Activated CD4-positive, alpha-beta T cell treated with anti-CD3 and anti-CD28 coated beads, Interleukin-2, amount 10 ng/mL, durations not matched to agents 24 days and 14 days (primary cell): ENCODE results near the gene MFSD6. TPM values are rescaled to one million over a fixed set of nuclear protein-coding genes. Genes with fewer than 3 reads are reported as not detected.

ENCODE experiments used
- DNase-seq: peaks from one replicate; pipeline ENCODE4 v3.0.0; 2022
- H3K27ac Mint-ChIP-seq: one replicate; pipeline ENCODE4 v1.8.0; 2022; ENCODE audit warnings: mild to moderate bottlenecking, mixed read lengths
- H3K27me3 Mint-ChIP-seq: one replicate; pipeline ENCODE4 v1.8.0; 2022; ENCODE audit warnings: mixed read lengths
- H3K36me3 Mint-ChIP-seq: one replicate; pipeline ENCODE4 v1.8.0; 2022; ENCODE audit warnings: low read depth, mild to moderate bottlenecking, mixed read lengths
- H3K4me1 Mint-ChIP-seq: one replicate; pipeline ENCODE4 v1.8.0; 2021; ENCODE audit warnings: mixed read lengths
- H3K4me3 Mint-ChIP-seq: one replicate; pipeline ENCODE4 v1.8.0; 2022; ENCODE audit warnings: mild to moderate bottlenecking, moderate library complexity, mixed read lengths
- H3K9me3 Mint-ChIP-seq: one replicate; pipeline ENCODE4 v1.8.0; 2021; ENCODE audit warnings: mixed read lengths
- intact Hi-C: fragments of 100-400 bp; cut with micrococcal nuclease; formaldehyde crosslinking; loops from one replicate; pipeline ENCODE4 v1.15.1; 2023
- total RNA-seq: library from RNA; stranded (reverse); gene quantifications from 2 replicates; pipeline ENCODE4 v1.2.3, GENCODE V29; 2022

Gene MFSD6
- total RNA-seq, 1 donor from 2014 or later = 44.6 TPM

- Mint-ChIP-seq H3K27me3 (no peaks in the 10 kb centered on the region), H3K27ac (no peak overlapping the region), H3K36me3 (peaks cover 36% of the 10 kb centered on the region), H3K4me3 (no peak overlapping the region), H3K9me3 (peaks cover 4% of the 10 kb centered on the region), H3K4me1 (peaks cover 16% of the 10 kb centered on the region)
- DNase-seq = no peak
- intact Hi-C loops = no loop called here
These were observed 43.5 kb downstream of the MFSD6 start for GRCh38 chr2:190451561-190452176.

- DNase-seq = no peak
- peaks cover 4% of the 10 kb centered on the region for H3K9me3 Mint-ChIP-seq
- H3K4me3 Mint-ChIP-seq = no peak overlapping the region
- no peak overlapping the region for H3K27ac Mint-ChIP-seq
- intact Hi-C loops = no loop called here
- no peaks in the 10 kb centered on the region for H3K27me3 Mint-ChIP-seq
- peaks cover 42% of the 10 kb centered on the region for H3K36me3 Mint-ChIP-seq
- peaks cover 18% of the 10 kb centered on the region for H3K4me1 Mint-ChIP-seq
These were observed 44.3 kb downstream of the MFSD6 start for GRCh38 chr2:190452433-190452832.

GRCh38 chr2:190454795-190455194 is 46.6 kb downstream of the MFSD6 start:
- H3K4me3 Mint-ChIP-seq = no peak overlapping the region
- no peak for DNase-seq
- H3K27me3 Mint-ChIP-seq = no peaks in the 10 kb centered on the region
- peaks cover 16% of the 10 kb centered on the region for H3K4me1 Mint-ChIP-seq
- no peaks in the 10 kb centered on the region for H3K9me3 Mint-ChIP-seq
- no peak overlapping the region for H3K27ac Mint-ChIP-seq
- peaks cover 44% of the 10 kb centered on the region for H3K36me3 Mint-ChIP-seq
- intact Hi-C loops = no loop called here

- no peaks in the 10 kb centered on the region for H3K9me3 Mint-ChIP-seq
- DNase-seq = no peak
- no peaks in the 10 kb centered on the region for H3K27me3 Mint-ChIP-seq
- H3K4me3 Mint-ChIP-seq = no peak overlapping the region
- no peak overlapping the region for H3K27ac Mint-ChIP-seq
- H3K36me3 Mint-ChIP-seq = peaks cover 47% of the 10 kb centered on the region
- intact Hi-C loops = no loop called here
- peaks cover 16% of the 10 kb centered on the region for H3K4me1 Mint-ChIP-seq
These were observed 47.4 kb downstream of the MFSD6 start for GRCh38 chr2:190455358-190456095.

GRCh38 chr2:190456833-190457232 is 48.7 kb downstream of the MFSD6 start:
- intact Hi-C loops = no loop called here
- H3K4me3 Mint-ChIP-seq = no peak overlapping the region
- H3K36me3 Mint-ChIP-seq = peaks cover 40% of the 10 kb centered on the region
- DNase-seq = no peak
- peaks cover 7% of the 10 kb centered on the region for H3K4me1 Mint-ChIP-seq
- no peak overlapping the region for H3K27ac Mint-ChIP-seq
- H3K27me3 Mint-ChIP-seq = no peaks in the 10 kb centered on the region
- H3K9me3 Mint-ChIP-seq = no peaks in the 10 kb centered on the region

GRCh38 chr2:190457256-190457655 is 49.1 kb downstream of the MFSD6 start:
- Mint-ChIP-seq H3K9me3 (no peaks in the 10 kb centered on the region), H3K4me3 (no peak overlapping the region), H3K36me3 (peaks cover 38% of the 10 kb centered on the region), H3K4me1 (peaks cover 6% of the 10 kb centered on the region), H3K27me3 (no peaks in the 10 kb centered on the region), H3K27ac (no peak overlapping the region)
- intact Hi-C loops = no loop called here
- DNase-seq = no peak

- H3K36me3 Mint-ChIP-seq = peaks cover 35% of the 10 kb centered on the region
- no peak for DNase-seq
- no peak overlapping the region for H3K27ac Mint-ChIP-seq
- intact Hi-C loops = no loop called here
- H3K27me3 Mint-ChIP-seq = no peaks in the 10 kb centered on the region
- H3K4me1 Mint-ChIP-seq = peaks cover 2% of the 10 kb centered on the region
- H3K9me3 Mint-ChIP-seq = no peaks in the 10 kb centered on the region
- H3K4me3 Mint-ChIP-seq = no peak overlapping the region
These were observed 50.4 kb downstream of the MFSD6 start for GRCh38 chr2:190458352-190459107.

GRCh38 chr2:190459881-190460280 is 51.7 kb downstream of the MFSD6 start:
- no peak for DNase-seq
- Mint-ChIP-seq H3K9me3 (no peaks in the 10 kb centered on the region), H3K27ac (no peak overlapping the region), H3K4me3 (no peak overlapping the region), H3K4me1 (peaks cover 6% of the 10 kb centered on the region), H3K36me3 (peaks cover 28% of the 10 kb centered on the region), H3K27me3 (no peaks in the 10 kb centered on the region)
- intact Hi-C loops = no loop called here

- Mint-ChIP-seq H3K36me3 (peaks cover 24% of the 10 kb centered on the region), H3K9me3 (no peaks in the 10 kb centered on the region), H3K27ac (no peak overlapping the region), H3K4me1 (peaks cover 10% of the 10 kb centered on the region), H3K4me3 (no peak overlapping the region), H3K27me3 (no peaks in the 10 kb centered on the region)
- DNase-seq = no peak
- intact Hi-C loops = no loop called here
These were observed 52.3 kb downstream of the MFSD6 start for GRCh38 chr2:190460487-190460886.

GRCh38 chr2:190462181-190462580 is 54.0 kb downstream of the MFSD6 start:
- DNase-seq = no peak
- H3K4me3 Mint-ChIP-seq = no peak overlapping the region
- H3K27ac Mint-ChIP-seq = no peak overlapping the region
- intact Hi-C loops = no loop called here
- peaks cover 7% of the 10 kb centered on the region for H3K4me1 Mint-ChIP-seq
- no peaks in the 10 kb centered on the region for H3K27me3 Mint-ChIP-seq
- no peaks in the 10 kb centered on the region for H3K9me3 Mint-ChIP-seq
- H3K36me3 Mint-ChIP-seq = peaks cover 20% of the 10 kb centered on the region

- Mint-ChIP-seq H3K27me3 (no peaks in the 10 kb centered on the region), H3K27ac (no peak overlapping the region), H3K4me1 (peaks cover 9% of the 10 kb centered on the region), H3K36me3 (peaks cover 20% of the 10 kb centered on the region), H3K9me3 (no peaks in the 10 kb centered on the region), H3K4me3 (no peak overlapping the region)
- no peak for DNase-seq
- intact Hi-C loops = no loop called here
These were observed 54.5 kb downstream of the MFSD6 start for GRCh38 chr2:190462611-190463010.

GRCh38 chr2:190465060-190465459 is 56.9 kb downstream of the MFSD6 start:
- Mint-ChIP-seq H3K4me1 (peaks cover 18% of the 10 kb centered on the region), H3K27ac (no peak overlapping the region), H3K36me3 (peaks cover 28% of the 10 kb centered on the region), H3K4me3 (no peak overlapping the region), H3K27me3 (no peaks in the 10 kb centered on the region), H3K9me3 (no peaks in the 10 kb centered on the region)
- DNase-seq = no peak
- intact Hi-C loops = no loop called here

- intact Hi-C loops = no loop called here
- H3K4me3 Mint-ChIP-seq = no peak overlapping the region
- H3K4me1 Mint-ChIP-seq = peaks cover 20% of the 10 kb centered on the region
- peaks cover 37% of the 10 kb centered on the region for H3K36me3 Mint-ChIP-seq
- H3K27me3 Mint-ChIP-seq = no peaks in the 10 kb centered on the region
- no peak overlapping the region for H3K27ac Mint-ChIP-seq
- H3K9me3 Mint-ChIP-seq = peaks cover 3% of the 10 kb centered on the region
- no peak for DNase-seq
These were observed 58.8 kb downstream of the MFSD6 start for GRCh38 chr2:190466819-190467446.

GRCh38 chr2:190467575-190468083 is 59.5 kb downstream of the MFSD6 start:
- no peak for DNase-seq
- H3K27ac Mint-ChIP-seq = no peak overlapping the region
- intact Hi-C loops = no loop called here

More at GRCh38 chr2:190467575-190468083, 59.5 kb downstream of the MFSD6 start:
- H3K27me3 Mint-ChIP-seq = no peaks in the 10 kb centered on the region
- H3K36me3 Mint-ChIP-seq = peaks cover 41% of the 10 kb centered on the region
- H3K9me3 Mint-ChIP-seq = peaks cover 9% of the 10 kb centered on the region
- H3K4me1 Mint-ChIP-seq = peaks cover 20% of the 10 kb centered on the region
- no peak overlapping the region for H3K4me3 Mint-ChIP-seq
